ENCODE results near the gene WARS2.

GRCh38 chr1:119005724-119006405 lies 134.6 kb downstream of the WARS2 start:
- TF ChIP-seq, protein P1, sequence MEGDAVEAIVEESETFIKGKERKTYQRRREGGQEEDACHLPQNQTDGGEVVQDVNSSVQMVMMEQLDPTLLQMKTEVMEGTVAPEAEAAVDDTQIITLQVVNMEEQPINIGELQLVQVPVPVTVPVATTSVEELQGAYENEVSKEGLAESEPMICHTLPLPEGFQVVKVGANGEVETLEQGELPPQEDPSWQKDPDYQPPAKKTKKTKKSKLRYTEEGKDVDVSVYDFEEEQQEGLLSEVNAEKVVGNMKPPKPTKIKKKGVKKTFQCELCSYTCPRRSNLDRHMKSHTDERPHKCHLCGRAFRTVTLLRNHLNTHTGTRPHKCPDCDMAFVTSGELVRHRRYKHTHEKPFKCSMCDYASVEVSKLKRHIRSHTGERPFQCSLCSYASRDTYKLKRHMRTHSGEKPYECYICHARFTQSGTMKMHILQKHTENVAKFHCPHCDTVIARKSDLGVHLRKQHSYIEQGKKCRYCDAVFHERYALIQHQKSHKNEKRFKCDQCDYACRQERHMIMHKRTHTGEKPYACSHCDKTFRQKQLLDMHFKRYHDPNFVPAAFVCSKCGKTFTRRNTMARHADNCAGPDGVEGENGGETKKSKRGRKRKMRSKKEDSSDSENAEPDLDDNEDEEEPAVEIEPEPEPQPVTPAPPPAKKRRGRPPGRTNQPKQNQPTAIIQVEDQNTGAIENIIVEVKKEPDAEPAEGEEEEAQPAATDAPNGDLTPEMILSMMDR (IDR thresholded peaks at IDR 0.05 in 4 of 5, conservative IDR thresholded peaks at IDR 0.05 in 1 of 5) = no peak
- TF ChIP-seq POLR2A (IDR thresholded peaks at IDR 0.05) = no peak

Data from gastrocnemius medialis (tissue), 4 donors.